Measurements from ENCODE around the gene KBTBD4. TPM values are rescaled to one million over a fixed set of nuclear protein-coding genes. Genes with fewer than 3 reads are reported as not detected.

The KBTBD4 gene
- 10 to 100 TPM; 13.2 to 19.7 TPM for total RNA-seq

DNA sequence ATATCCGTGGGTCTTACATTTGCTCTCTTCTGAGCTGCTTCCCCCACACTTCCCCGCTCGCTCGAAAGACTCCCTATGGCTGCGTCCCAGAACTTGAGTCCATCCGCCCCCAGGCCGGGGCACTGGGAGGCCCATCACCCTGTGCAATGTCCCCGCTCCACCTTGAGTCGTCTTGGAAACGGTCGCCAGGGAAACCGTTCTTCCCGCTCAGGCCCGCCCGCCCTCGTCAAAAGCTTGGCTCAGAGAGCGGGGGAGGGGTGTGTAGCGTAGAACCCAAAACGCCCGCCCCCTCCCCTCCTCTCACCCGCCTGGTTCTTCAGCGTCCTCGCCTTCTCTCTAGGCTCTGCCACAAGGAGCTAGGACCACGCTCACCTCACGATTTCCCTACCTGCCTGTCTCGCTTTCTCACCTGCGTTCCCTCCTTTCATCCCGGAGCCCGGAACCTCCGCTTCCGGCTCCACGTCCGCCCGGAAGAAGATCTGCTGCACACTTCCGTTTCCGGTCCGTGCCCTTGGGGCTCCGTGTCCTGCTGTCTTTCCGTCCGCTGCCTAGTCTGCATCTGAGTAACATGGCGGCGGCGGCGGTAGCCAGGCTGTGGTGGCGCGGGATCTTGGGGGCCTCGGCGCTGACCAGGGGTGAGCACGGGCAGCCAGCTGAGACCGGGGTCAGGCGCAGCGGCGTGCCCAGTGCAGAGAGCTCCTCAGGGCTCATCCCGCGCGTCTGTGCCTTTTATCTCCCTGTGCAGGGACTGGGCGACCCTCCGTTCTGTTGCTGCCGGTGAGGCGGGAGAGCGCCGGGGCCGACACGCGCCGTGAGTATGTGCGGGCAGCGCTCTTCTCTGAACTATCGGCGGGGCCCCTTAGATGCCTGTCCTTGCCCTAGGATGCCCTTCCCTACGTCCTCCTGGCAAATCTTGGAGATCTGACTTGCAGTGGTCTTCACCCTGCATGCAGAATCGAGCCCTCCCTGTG lies at the start of gene KBTBD4, which contains the start of gene NDUFS3:
Gene KBTBD4 (minus strand): TSS at position 447 of the 971 bp plus-strand sequence. CDS start 19 bp downstream, at position 428.
Gene NDUFS3 (plus strand): TSS at position 551 of the 971 bp plus-strand sequence. CDS start 18 bp downstream, at position 569.
- peaks cover 27 to 29% of the 10 kb centered on the region in 2 donors for H3K4me1 Mint-ChIP-seq (ENCODE audit: low read depth in 2 of 2)
- no peaks in the 10 kb centered on the region for H3K27me3 Mint-ChIP-seq

DNA sequence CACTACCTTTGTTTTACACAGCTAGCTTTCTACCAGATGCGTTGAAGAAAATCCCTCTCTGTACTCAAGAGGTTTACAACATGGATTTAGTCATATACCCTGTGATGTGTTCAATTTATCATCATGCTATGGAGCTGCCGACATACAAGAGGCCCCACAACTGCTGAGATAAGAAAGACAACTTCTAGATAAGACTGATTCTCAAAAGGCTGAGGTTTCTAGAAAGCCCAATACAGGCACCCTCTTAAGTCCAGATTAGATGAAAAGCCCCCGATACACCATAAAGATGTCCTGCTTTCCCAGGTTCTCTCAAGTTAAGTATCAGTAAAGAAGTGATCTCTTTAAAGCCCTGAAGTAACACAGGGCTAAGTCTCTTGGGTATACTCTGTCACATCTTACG lies 49.3 kb upstream of the KBTBD4 start:
- Mint-ChIP-seq H3K27ac (no peak overlapping the region), H3K9me3 (no peaks in the 10 kb centered on the region), H3K4me1 (ENCODE audit: low read depth in 2 of 2) (no peaks in the 10 kb centered on the region), H3K27me3 (no peaks in the 10 kb centered on the region), H3K4me3 (no peak overlapping the region), H3K36me3 (peaks cover 11% of the 10 kb centered on the region)
- ATAC-seq (no peak), DNase-seq (ENCODE audit: low spot score) (no peak)

More for the DNA sequence above, at the start of gene KBTBD4, which contains the start of gene NDUFS3:
- peak within 1 kb of the TSS; percentile 86 to 89 for H3K27ac Mint-ChIP-seq
- H3K36me3 Mint-ChIP-seq, result peaks cover 19% of the 10 kb centered on the region
- peak within 1 kb of the TSS; percentile 94 for H3K4me3 Mint-ChIP-seq
- H3K9me3 Mint-ChIP-seq, result no peaks in the 10 kb centered on the region
- ATAC-seq (peak; percentile 98), DNase-seq (ENCODE audit: low spot score) (peak; percentile 91)

DNA sequence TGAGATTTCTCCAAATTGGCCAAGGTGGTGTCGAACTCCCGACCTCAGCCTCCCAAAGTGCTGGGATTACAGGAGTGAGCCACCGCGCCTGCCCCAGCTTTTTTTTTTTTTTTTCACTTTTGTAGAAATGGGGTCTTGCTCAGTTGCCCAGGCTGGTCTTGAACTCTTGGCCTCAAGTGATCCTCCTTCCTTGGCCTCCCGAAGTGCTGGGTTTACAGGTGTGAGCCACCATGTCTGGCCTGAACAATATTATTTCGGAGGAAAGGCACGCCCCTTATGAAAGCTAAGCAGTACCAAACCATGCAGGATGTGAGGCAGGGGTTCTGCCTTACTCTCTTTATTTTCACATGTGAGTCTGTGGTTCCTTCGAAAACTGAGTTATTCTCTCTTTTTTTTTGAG lies 47.5 kb upstream of the KBTBD4 start:
- DNase-seq (ENCODE audit: low spot score) (no peak), ATAC-seq (no peak)
- H3K4me3 Mint-ChIP-seq, result no peak overlapping the region
- H3K27me3 Mint-ChIP-seq, result no peaks in the 10 kb centered on the region
- no peaks in the 10 kb centered on the region for H3K9me3 Mint-ChIP-seq
- peaks cover 11% of the 10 kb centered on the region for H3K36me3 Mint-ChIP-seq
- H3K4me1 Mint-ChIP-seq (ENCODE audit: low read depth in 2 of 2), result no peaks in the 10 kb centered on the region
- no peak overlapping the region for H3K27ac Mint-ChIP-seq

DNA sequence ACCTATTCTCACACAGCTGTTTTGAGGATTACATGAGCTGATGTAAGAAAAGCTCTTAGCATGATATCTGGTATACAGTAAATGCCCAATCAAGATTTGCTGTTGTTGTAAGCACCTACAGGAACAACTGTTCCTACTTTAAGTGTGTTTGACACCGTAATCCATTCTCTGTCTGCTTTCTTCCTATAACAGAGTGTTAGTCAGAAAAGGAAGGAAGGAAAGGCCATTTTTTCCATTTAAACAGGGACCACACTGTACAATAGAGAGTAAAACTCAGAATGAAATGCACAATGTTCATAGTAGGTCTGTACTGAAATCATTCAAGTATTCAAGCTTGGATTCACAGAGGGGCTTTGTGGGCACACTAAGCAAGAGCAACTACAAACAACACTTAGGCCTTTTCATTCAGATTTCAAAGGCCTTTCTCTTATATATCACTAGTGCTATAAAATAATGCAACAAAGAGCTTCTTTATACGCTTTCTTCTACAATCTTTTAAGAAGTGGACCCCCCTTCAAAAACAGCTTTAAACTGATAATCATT lies 42.1 kb upstream of the KBTBD4 start:
- Mint-ChIP-seq H3K27me3 (peaks cover 0 to 3% of the 10 kb centered on the region in 2 donors), H3K27ac (no peak overlapping the region), H3K36me3 (peaks cover 16% of the 10 kb centered on the region), H3K4me3 (no peak overlapping the region), H3K4me1 (ENCODE audit: low read depth in 2 of 2) (peaks cover 0 to 10% of the 10 kb centered on the region in 2 donors), H3K9me3 (no peaks in the 10 kb centered on the region)
- ATAC-seq, result no peak
- no peak for DNase-seq (ENCODE audit: low spot score)

DNA sequence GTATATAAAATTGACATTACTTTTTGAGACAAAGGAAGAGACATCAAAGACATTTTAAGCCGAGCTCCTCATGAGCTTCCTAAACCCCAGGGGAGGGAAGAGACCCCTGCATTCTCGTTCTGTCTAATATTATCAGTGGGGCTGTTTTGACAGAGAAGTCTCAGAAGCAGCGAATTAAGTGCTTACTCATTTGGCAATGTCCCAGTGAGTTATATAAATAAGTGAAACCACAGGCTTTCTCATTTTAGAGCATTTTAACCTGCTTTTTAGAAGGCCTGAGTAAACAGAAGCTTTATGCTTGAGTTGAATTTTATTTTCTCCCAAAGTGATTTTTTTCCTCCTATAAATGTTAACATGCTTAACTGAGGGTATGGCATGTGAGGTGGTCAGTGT lies 38.6 kb upstream of the KBTBD4 start:
- no peak for ATAC-seq
- peaks cover 5 to 14% of the 10 kb centered on the region in 2 donors for H3K4me1 Mint-ChIP-seq (ENCODE audit: low read depth in 2 of 2)
- H3K36me3 Mint-ChIP-seq, result peaks cover 10% of the 10 kb centered on the region
- no peak overlapping the region for H3K27ac Mint-ChIP-seq
- H3K27me3 Mint-ChIP-seq, result peaks cover 0 to 8% of the 10 kb centered on the region in 2 donors
- DNase-seq (ENCODE audit: low spot score), result no peak
- no peak overlapping the region for H3K4me3 Mint-ChIP-seq
- no peaks in the 10 kb centered on the region for H3K9me3 Mint-ChIP-seq

DNA sequence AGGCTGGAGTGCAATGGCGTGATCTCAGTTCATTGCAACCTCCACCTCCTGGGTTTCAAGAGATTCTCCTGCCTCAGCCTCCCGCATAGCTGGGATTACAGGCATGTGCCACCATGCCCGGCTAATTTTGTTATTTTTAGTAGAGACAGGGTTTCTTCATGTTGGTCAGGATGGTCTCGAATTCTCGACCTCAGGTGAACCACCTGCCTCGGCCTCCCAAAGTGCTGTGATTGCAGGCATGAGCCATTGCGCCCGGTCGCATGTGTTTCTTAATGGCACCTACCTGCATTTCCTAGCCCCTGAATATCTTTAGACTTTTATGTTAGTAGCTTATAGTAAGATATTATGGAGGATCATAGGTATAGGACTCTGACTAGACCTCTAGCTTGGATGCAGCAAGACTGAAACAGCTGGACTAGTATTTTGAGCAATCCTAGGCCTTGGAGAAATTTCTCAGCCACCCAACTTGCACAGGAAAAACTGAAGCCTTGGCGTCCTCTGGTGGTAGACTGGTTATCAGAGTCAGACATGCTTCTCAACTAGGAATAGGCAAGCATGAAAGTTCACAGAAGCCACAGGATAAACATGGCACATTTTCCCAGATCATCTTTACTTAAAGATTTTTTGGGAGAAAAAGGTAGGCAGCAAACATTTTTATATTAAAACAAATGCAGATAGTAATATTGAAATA lies 38.1 kb upstream of the KBTBD4 start:
- peak overlapping the region; percentile 17 for H3K4me3 Mint-ChIP-seq
- no peak overlapping the region for H3K27ac Mint-ChIP-seq
- ATAC-seq (no peak), DNase-seq (ENCODE audit: low spot score) (no peak)
- peaks cover 5 to 14% of the 10 kb centered on the region in 2 donors for H3K4me1 Mint-ChIP-seq (ENCODE audit: low read depth in 2 of 2)
- peaks cover 0 to 8% of the 10 kb centered on the region in 2 donors for H3K27me3 Mint-ChIP-seq
- no peaks in the 10 kb centered on the region for H3K9me3 Mint-ChIP-seq
- H3K36me3 Mint-ChIP-seq, result peaks cover 6% of the 10 kb centered on the region

DNA sequence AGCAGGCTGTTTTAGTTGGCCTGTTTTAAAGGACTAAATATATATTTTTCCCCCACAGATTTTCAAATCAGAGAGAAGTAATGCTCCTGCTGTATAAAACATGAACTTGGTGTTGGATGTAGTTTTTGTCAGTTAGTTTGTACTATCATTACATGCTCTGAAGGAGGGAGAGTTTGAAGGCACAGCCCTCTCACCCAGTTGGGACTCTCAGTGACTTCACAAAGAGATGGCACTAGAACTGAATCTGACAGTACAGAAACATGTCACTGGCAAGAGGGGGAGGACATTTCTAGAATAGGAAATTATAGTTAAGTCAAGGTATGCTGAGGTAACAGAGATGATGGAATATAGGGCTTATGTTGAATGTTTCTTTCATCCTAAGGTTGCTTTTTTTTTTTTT lies 36.5 kb upstream of the KBTBD4 start:
- H3K36me3 Mint-ChIP-seq, result peaks cover 6% of the 10 kb centered on the region
- no peaks in the 10 kb centered on the region for H3K9me3 Mint-ChIP-seq
- peaks cover 0 to 8% of the 10 kb centered on the region in 2 donors for H3K27me3 Mint-ChIP-seq
- H3K4me3 Mint-ChIP-seq, result peak overlapping the region; percentile 38
- peaks cover 5 to 14% of the 10 kb centered on the region in 2 donors for H3K4me1 Mint-ChIP-seq (ENCODE audit: low read depth in 2 of 2)
- ATAC-seq (no peak), DNase-seq (ENCODE audit: low spot score) (no peak)
- H3K27ac Mint-ChIP-seq, result no peak overlapping the region

DNA sequence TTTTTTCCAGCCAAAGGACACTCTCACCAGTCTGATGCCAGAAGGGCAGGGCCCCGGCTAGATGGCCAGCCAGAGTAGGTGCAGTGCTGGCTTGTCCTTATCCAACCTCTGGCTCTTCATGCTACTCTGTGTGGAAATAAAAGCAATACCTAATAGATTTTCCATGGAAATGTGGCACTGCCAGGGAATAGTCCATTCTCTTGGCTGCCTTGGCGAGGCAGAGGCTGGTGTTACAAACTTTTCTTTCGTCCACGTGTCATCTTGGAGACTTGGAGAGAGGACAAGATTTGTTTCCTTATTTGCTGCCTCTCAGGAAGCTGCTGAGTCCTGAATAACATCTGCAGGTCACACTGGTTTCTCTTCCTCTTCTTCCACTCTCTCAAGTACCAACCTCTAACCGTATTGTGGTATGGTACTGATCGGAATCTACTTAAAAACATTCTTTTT lies 32.6 kb upstream of the KBTBD4 start:
- Mint-ChIP-seq H3K4me1 (ENCODE audit: low read depth in 2 of 2) (peaks cover 5 to 16% of the 10 kb centered on the region in 2 donors), H3K27ac (no peak overlapping the region), H3K27me3 (peaks cover 0 to 8% of the 10 kb centered on the region in 2 donors), H3K9me3 (no peaks in the 10 kb centered on the region), H3K36me3 (no peaks in the 10 kb centered on the region), H3K4me3 (no peak overlapping the region)
- ATAC-seq (no peak), DNase-seq (ENCODE audit: low spot score) (no peak)

DNA sequence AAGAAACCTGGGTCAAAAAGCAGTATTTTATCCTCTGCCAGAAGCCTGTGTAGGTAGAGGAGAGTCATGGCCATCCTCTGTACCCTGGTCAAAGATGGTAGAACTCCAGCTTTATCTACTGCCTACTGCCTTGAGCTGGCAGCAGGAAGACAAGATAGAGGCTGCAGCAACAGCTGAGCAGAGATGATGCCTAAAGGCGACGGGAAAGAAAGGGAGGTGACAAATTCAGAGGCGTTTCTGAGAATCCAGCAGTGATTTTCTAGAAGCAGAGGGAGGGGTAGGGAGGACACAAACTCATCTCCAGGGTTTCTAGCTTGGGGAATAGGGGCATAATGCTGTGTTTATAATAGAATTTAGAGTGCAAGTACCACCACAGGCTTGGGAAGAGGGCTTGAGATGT lies 30.9 kb upstream of the KBTBD4 start:
- ATAC-seq (peak in 1 of 2 donors; percentile 31), DNase-seq (ENCODE audit: low spot score) (no peak)
- Mint-ChIP-seq H3K4me3 (no peak overlapping the region), H3K27ac (no peak overlapping the region), H3K36me3 (no peaks in the 10 kb centered on the region), H3K27me3 (peaks cover 0 to 8% of the 10 kb centered on the region in 2 donors), H3K4me1 (ENCODE audit: low read depth in 2 of 2) (peaks cover 0 to 7% of the 10 kb centered on the region in 2 donors), H3K9me3 (no peaks in the 10 kb centered on the region)

- no peak for ATAC-seq
- peaks cover 0 to 5% of the 10 kb centered on the region in 2 donors for H3K27me3 Mint-ChIP-seq
- no peak for DNase-seq (ENCODE audit: low spot score)
- no peak overlapping the region for H3K27ac Mint-ChIP-seq
- no peaks in the 10 kb centered on the region for H3K36me3 Mint-ChIP-seq
- H3K4me1 Mint-ChIP-seq (ENCODE audit: low read depth in 2 of 2), result peaks cover 0 to 7% of the 10 kb centered on the region in 2 donors
- no peak overlapping the region for H3K4me3 Mint-ChIP-seq
- H3K9me3 Mint-ChIP-seq, result no peaks in the 10 kb centered on the region
These were observed 28.6 kb upstream of the KBTBD4 start for GRCh38 chr11:47607380-47607779.

DNA sequence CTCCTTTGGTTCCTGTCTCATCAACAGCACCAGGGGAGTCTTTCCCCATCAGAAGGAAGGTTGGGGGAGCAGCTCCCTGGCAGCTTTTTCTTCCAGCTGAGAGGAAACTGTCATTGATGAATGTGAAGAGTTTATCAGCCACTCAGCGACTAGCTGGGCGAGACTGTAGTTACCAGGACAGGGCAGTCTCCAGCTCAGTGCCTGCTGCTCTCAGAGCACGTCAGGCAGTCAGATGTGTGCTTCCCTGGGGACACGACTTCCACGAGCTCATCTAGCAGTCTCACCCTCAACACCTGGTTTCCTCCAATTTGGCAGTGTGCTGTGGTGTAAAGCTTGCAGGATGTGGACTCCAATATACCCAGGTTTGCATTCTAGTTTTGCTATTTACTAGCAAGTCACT lies 28.0 kb upstream of the KBTBD4 start:
- Mint-ChIP-seq H3K27me3 (peaks cover 0 to 5% of the 10 kb centered on the region in 2 donors), H3K27ac (no peak overlapping the region), H3K4me3 (no peak overlapping the region), H3K9me3 (no peaks in the 10 kb centered on the region), H3K4me1 (ENCODE audit: low read depth in 2 of 2) (peaks cover 0 to 7% of the 10 kb centered on the region in 2 donors), H3K36me3 (no peaks in the 10 kb centered on the region)
- DNase-seq (ENCODE audit: low spot score) (no peak), ATAC-seq (no peak)

GRCh38 chr11:47605921-47606320 lies 27.2 kb upstream of the KBTBD4 start:
- ATAC-seq (no peak), DNase-seq (ENCODE audit: low spot score) (no peak)
- H3K27ac Mint-ChIP-seq, result no peak overlapping the region
- peaks cover 0 to 7% of the 10 kb centered on the region in 2 donors for H3K4me1 Mint-ChIP-seq (ENCODE audit: low read depth in 2 of 2)
- H3K36me3 Mint-ChIP-seq, result no peaks in the 10 kb centered on the region
- no peak overlapping the region for H3K4me3 Mint-ChIP-seq
- no peaks in the 10 kb centered on the region for H3K9me3 Mint-ChIP-seq
- H3K27me3 Mint-ChIP-seq, result peaks cover 0 to 5% of the 10 kb centered on the region in 2 donors

- ATAC-seq, result no peak
- Mint-ChIP-seq H3K4me3 (no peak overlapping the region), H3K9me3 (no peaks in the 10 kb centered on the region)
These were observed 24.5 kb upstream of the KBTBD4 start for GRCh38 chr11:47603295-47603694.

More at GRCh38 chr11:47603295-47603694, 24.5 kb upstream of the KBTBD4 start:
- peaks cover 0 to 2% of the 10 kb centered on the region in 2 donors for H3K4me1 Mint-ChIP-seq (ENCODE audit: low read depth in 2 of 2)
- H3K27me3 Mint-ChIP-seq, result peaks cover 0 to 9% of the 10 kb centered on the region in 2 donors
- DNase-seq (ENCODE audit: low spot score), result no peak
- H3K27ac Mint-ChIP-seq, result no peak overlapping the region
- H3K36me3 Mint-ChIP-seq, result no peaks in the 10 kb centered on the region

All from natural killer cell treated with Interleukin-12 subunit alpha and Interleukin-12 subunit beta and Interleukin-15 and Interleukin-18, amount 100 ng/mL, for 72 hours (primary cell).